Measurements from ENCODE around the gene ZEB1. TPM values are rescaled to one million over a fixed set of nuclear protein-coding genes. Genes with fewer than 3 reads are reported as not detected.
"Not testable (repeated sequence)": the region's sequence is repeated elsewhere in the genome, so short reads cannot be mapped to it uniquely, and the experiment has no call there.

The ZEB1 gene
- total and polyA plus RNA-seq, 3 experiments from 2014 or later, result 34.7 to 38.0 (median 37.3) TPM

DNA sequence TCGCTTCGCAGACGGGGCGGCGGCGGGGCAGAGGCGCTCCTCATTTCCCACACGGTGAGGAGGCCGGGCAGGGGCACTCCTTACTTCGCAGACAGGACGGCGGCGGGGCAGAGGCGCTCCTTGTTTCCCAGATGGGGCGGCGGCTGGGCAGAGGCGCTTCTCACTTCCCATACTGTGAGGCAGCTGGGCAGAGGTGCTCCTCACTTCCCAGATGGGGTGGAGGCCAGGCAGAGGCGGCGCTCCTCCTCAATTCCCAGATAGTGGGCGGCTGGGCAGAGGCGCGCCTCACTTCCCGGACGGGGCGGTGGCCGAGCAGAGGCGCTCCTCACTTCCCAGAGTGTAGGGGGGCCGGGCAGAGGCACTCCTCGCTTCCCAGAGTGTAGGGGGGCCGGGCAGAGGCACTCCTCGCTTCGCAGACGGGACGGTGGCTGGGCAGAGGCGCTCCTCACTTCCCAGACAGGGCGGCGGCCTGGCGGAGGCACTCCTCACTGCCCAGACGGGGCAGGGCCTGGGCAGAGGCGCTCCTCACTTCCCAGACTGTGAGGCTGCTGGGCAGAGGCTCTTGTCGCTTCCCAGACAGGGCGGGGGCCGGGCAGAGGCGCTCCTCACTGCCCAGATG, 43.1 kb downstream of the ZEB1 start:
- H3K27me3 Mint-ChIP-seq, result no peaks in the 10 kb centered on the region
- Histone ChIP-seq H3K27ac (ENCODE audit: low read depth, low read length) (no peak overlapping the region), H3K9me3 (ENCODE audit: low read length) (no peaks in the 10 kb centered on the region), H3K4me1 (ENCODE audit: insufficient read depth, low read length) (peaks cover 7% of the 10 kb centered on the region), H3K4me3 (ENCODE audit: low read length) (no peak overlapping the region), H3K27me3 (ENCODE audit: insufficient read depth, low read length, poor library complexity, severe bottlenecking) (no peaks in the 10 kb centered on the region), H3K36me3 (ENCODE audit: insufficient read depth, low read length) (no peaks in the 10 kb centered on the region)
- POLR2A ChIA-PET, result no interaction called here
- peaks cover 4 to 31% (median 7%) of the 10 kb centered on the region in 3 donors for H3K36me3 Mint-ChIP-seq
- no peak for DNase-seq
- CTCF ChIA-PET, result no interaction called here
- peaks cover 36 to 65% (median 48%) of the 10 kb centered on the region in 3 donors for H3K4me1 Mint-ChIP-seq
- no peak overlapping the region for H3K27ac Mint-ChIP-seq
- no peak overlapping the region for H3K4me3 Mint-ChIP-seq
- peaks cover 0 to 2% (median 0%) of the 10 kb centered on the region in 5 donors for H3K9me3 Mint-ChIP-seq

DNA sequence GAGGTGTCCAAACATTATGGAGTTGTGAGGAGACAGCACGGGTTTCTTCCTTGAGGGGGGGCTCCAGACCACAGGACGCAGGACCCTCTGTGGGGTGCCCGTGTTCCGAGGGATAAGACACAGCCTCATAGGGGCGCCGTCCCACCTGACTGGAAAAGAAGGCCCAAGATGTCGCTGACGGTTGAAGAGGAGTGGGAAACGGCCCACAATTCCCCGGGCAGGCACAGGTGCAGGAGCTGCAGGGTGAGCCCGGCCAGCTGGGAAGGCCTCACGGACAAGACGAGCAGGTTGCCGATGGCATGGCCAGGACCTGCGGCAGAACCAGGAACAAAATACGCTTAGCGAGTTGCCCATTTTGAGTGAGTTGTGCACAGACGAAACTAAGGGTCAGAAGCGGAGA, 44.7 kb downstream of the ZEB1 start:
- H3K4me3 Mint-ChIP-seq, result peak overlapping the region in 1 of 7 donors; percentile 44
- H3K9me3 ChIP-seq (ENCODE audit: low read length); CTCF ChIA-PET; POLR2A ChIA-PET; H3K4me3 ChIP-seq (ENCODE audit: low read length); H3K27ac Mint-ChIP-seq; H3K27me3 ChIP-seq (ENCODE audit: insufficient read depth, low read length, poor library complexity, severe bottlenecking); DNase-seq; H3K4me1 ChIP-seq (ENCODE audit: insufficient read depth, low read length); H3K36me3 ChIP-seq (ENCODE audit: insufficient read depth, low read length); H3K27me3 Mint-ChIP-seq; H3K27ac ChIP-seq (ENCODE audit: low read depth, low read length); H3K9me3 Mint-ChIP-seq: not testable (repeated sequence)
- H3K4me1 Mint-ChIP-seq, result peaks cover 33 to 59% (median 40%) of the 10 kb centered on the region in 3 donors
- H3K36me3 Mint-ChIP-seq, result peaks cover 4 to 28% (median 7%) of the 10 kb centered on the region in 3 donors

DNA sequence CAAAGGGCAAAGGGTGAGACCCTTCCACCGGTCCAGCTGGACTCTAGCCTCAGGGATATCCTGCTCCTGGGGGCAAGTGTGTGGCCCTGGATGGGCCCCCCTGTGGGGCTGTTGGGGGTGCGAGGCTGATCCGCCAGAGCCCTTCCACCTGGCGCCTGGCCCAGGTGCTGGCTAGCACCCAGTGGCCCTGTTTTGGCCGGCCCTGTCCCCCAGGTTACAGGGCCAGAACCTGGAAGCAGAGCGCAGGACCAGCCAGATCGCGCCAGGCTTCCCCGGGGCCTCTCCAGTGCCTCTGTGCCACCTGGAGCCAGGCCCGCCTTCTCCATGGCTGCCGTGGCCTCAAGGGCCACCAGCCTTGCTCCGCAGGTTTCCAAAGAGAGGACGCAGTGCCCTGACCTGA, 45.2 kb downstream of the ZEB1 start:
- POLR2A ChIA-PET; H3K4me1 ChIP-seq (ENCODE audit: insufficient read depth, low read length); H3K4me3 Mint-ChIP-seq; H3K9me3 Mint-ChIP-seq; H3K36me3 ChIP-seq (ENCODE audit: insufficient read depth, low read length); H3K27me3 ChIP-seq (ENCODE audit: insufficient read depth, low read length, poor library complexity, severe bottlenecking); H3K9me3 ChIP-seq (ENCODE audit: low read length); H3K4me3 ChIP-seq (ENCODE audit: low read length); H3K27me3 Mint-ChIP-seq; H3K27ac ChIP-seq (ENCODE audit: low read depth, low read length); CTCF ChIA-PET; DNase-seq: not testable (repeated sequence)
- Mint-ChIP-seq H3K36me3 (peaks cover 4 to 28% (median 7%) of the 10 kb centered on the region in 3 donors), H3K4me1 (peaks cover 30 to 59% (median 40%) of the 10 kb centered on the region in 3 donors), H3K27ac (peak overlapping the region in 1 of 8 donors; percentile 29)

DNA sequence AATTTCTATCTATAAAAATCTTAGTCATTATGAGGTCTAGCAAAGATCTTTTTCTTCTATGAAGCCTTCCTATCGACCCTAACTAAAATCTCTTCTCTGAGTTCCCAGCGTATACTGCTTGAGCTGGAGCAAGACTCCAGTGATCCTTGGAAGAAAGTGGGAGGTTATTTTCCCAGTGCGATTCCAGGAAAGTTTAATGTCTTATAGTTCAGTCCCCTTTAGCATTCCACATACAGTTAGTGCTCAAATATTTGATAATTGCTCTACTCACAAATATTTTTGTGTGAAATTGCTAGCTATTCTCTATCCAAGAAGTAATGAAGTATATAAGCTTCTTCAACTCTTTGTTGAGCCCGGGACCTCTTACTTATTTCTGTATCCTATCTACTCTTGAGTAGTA, 47.7 kb downstream of the ZEB1 start:
- DNase-seq, result no peak
- no peak overlapping the region for H3K4me3 Mint-ChIP-seq
- H3K4me1 Mint-ChIP-seq, result peaks cover 44 to 74% (median 54%) of the 10 kb centered on the region in 3 donors
- Histone ChIP-seq H3K27me3 (ENCODE audit: insufficient read depth, low read length, poor library complexity, severe bottlenecking) (no peaks in the 10 kb centered on the region), H3K4me1 (ENCODE audit: insufficient read depth, low read length) (peaks cover 7% of the 10 kb centered on the region), H3K36me3 (ENCODE audit: insufficient read depth, low read length) (no peaks in the 10 kb centered on the region), H3K4me3 (ENCODE audit: low read length) (no peak overlapping the region), H3K27ac (ENCODE audit: low read depth, low read length) (no peak overlapping the region), H3K9me3 (ENCODE audit: low read length) (no peaks in the 10 kb centered on the region)
- ChIA-PET CTCF (no interaction called here), POLR2A (no interaction called here)
- no peak overlapping the region for H3K27ac Mint-ChIP-seq
- H3K36me3 Mint-ChIP-seq, result peaks cover 4 to 24% (median 7%) of the 10 kb centered on the region in 3 donors
- peaks cover 0 to 2% (median 0%) of the 10 kb centered on the region in 5 donors for H3K9me3 Mint-ChIP-seq
- no peaks in the 10 kb centered on the region for H3K27me3 Mint-ChIP-seq

DNA sequence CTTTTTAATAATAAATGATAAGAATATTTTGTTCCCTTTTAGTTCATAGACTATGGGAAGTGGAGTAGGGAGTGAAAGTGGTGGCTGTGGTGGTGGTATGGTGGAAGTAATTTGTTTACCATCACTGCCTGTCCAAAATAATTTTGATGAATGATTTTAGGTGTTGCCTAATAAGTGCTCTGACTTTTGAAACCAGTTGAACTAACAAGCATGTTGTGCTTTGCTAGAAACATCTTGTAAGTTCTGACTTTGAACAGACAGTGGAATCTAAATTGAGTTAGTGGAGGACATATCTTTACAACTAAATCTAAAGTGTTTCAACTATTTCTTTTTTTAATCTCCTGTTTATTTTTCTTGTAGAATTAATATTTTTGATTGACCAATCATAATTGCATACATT, 49.7 kb downstream of the ZEB1 start:
- no peaks in the 10 kb centered on the region for H3K36me3 ChIP-seq (ENCODE audit: insufficient read depth, low read length)
- Mint-ChIP-seq H3K27ac (no peak overlapping the region), H3K4me1 (peaks cover 51 to 83% (median 70%) of the 10 kb centered on the region in 3 donors), H3K4me3 (no peak overlapping the region), H3K36me3 (peaks cover under 1 to 14% (median 2%) of the 10 kb centered on the region in 3 donors), H3K9me3 (no peaks in the 10 kb centered on the region), H3K27me3 (no peaks in the 10 kb centered on the region)
- H3K27me3 ChIP-seq (ENCODE audit: insufficient read depth, low read length, poor library complexity, severe bottlenecking), result no peaks in the 10 kb centered on the region
- H3K9me3 ChIP-seq (ENCODE audit: low read length), result no peaks in the 10 kb centered on the region
- H3K4me1 ChIP-seq (ENCODE audit: insufficient read depth, low read length), result peaks cover 7% of the 10 kb centered on the region
- ChIA-PET POLR2A (no interaction called here), CTCF (no interaction called here)
- DNase-seq, result no peak
- H3K27ac ChIP-seq (ENCODE audit: low read depth, low read length), result no peak overlapping the region
- H3K4me3 ChIP-seq (ENCODE audit: low read length), result no peak overlapping the region

DNA sequence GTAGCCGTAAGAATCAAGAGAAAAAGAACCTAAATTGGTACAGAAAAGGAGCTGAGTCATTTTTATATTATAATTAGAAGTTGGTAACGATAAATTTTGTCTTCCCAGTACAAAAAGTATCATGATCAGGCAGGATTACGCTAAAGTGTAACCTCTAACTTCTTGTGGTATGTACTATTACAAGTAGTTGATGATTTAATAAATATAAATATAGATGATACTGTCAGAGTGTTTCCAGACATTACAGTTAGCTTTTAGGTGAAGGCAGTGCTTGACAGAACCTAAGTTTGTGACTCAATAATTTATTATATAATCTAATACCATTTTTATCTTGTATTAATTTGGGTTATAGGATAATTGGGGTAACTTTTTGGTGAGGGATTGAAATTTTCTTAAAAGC, 53.4 kb downstream of the ZEB1 start:
- H3K4me1 Mint-ChIP-seq, result peaks cover 49 to 67% (median 64%) of the 10 kb centered on the region in 3 donors
- DNase-seq, result no peak
- H3K27ac Mint-ChIP-seq, result no peak overlapping the region
- H3K9me3 Mint-ChIP-seq, result no peaks in the 10 kb centered on the region
- no peak overlapping the region for H3K27ac ChIP-seq (ENCODE audit: low read depth, low read length)
- H3K4me3 ChIP-seq (ENCODE audit: low read length), result no peak overlapping the region
- H3K27me3 ChIP-seq (ENCODE audit: insufficient read depth, low read length, poor library complexity, severe bottlenecking), result no peaks in the 10 kb centered on the region
- CTCF ChIA-PET, result no interaction called here
- no peaks in the 10 kb centered on the region for H3K36me3 ChIP-seq (ENCODE audit: insufficient read depth, low read length)
- no peak overlapping the region for H3K4me3 Mint-ChIP-seq
- no peaks in the 10 kb centered on the region for H3K9me3 ChIP-seq (ENCODE audit: low read length)
- peaks cover 7% of the 10 kb centered on the region for H3K4me1 ChIP-seq (ENCODE audit: insufficient read depth, low read length)
- no peaks in the 10 kb centered on the region for H3K27me3 Mint-ChIP-seq
- peaks cover 0 to 3% (median 0%) of the 10 kb centered on the region in 3 donors for H3K36me3 Mint-ChIP-seq
- POLR2A ChIA-PET, result no interaction called here

DNA sequence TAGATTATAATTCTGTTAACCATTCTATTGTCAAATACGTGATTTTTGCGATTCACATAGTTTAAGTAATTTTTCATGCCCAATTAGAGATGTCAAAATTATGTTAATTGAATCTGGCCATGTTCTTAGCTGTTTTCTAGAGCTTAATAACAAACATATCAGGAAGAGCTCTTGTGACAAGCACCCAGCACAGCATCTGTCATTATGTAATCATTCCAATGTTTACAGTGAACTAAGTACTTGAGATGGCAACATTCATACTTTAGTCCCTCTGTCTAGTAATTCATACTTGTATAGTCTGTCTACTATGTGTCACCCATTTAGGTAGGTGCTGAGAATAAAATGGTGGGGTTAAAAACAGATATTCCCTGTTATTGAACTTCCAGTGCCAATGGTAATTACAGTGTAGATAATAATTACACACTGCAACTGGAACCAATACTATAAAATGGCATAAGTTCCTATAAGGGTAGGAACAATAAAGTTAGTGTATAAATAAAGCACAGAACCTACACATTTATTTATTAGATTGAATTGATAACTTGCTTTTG, 55.2 kb downstream of the ZEB1 start:
- CTCF ChIA-PET, result interaction anchor here (0.6 to 1.0 kb wide), 2 partner anchors 142 to 622 kb away, joined by 3 to 5 read pairs; no protein-coding TSS in a partner anchor
- H3K27ac ChIP-seq (ENCODE audit: low read depth, low read length), result no peak overlapping the region
- peaks cover 43 to 69% (median 66%) of the 10 kb centered on the region in 3 donors for H3K4me1 Mint-ChIP-seq
- no peak overlapping the region for H3K4me3 ChIP-seq (ENCODE audit: low read length)
- no peak for DNase-seq
- peaks cover 7% of the 10 kb centered on the region for H3K4me1 ChIP-seq (ENCODE audit: insufficient read depth, low read length)
- no peak overlapping the region for H3K4me3 Mint-ChIP-seq
- H3K27me3 Mint-ChIP-seq, result no peaks in the 10 kb centered on the region
- peaks cover 0 to 3% (median 0%) of the 10 kb centered on the region in 3 donors for H3K36me3 Mint-ChIP-seq
- H3K9me3 Mint-ChIP-seq, result no peaks in the 10 kb centered on the region
- POLR2A ChIA-PET, result no interaction called here
- no peaks in the 10 kb centered on the region for H3K9me3 ChIP-seq (ENCODE audit: low read length)
- H3K36me3 ChIP-seq (ENCODE audit: insufficient read depth, low read length), result no peaks in the 10 kb centered on the region
- H3K27ac Mint-ChIP-seq, result no peak overlapping the region
- no peaks in the 10 kb centered on the region for H3K27me3 ChIP-seq (ENCODE audit: insufficient read depth, low read length, poor library complexity, severe bottlenecking)

DNA sequence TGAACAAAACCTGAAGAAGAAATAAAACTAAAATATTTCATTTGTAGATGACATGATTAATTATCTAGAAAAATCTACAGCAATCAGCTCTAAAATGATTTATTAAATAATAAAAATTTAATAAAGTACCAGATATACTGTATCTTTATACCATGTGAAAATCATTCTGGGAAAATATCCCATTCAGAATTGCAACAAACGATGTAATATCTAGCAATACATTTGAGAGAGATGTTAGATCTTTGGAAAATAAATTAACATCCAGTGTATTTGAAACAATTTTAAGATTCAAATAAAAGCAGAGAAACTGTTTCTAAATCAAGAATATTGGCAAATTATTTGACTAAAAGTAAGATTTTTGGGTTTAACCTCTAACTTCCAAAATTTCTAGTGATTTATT, 62.2 kb downstream of the ZEB1 start:
- H3K27ac Mint-ChIP-seq, result no peak overlapping the region
- CTCF ChIA-PET, result no interaction called here
- peaks cover 24 to 53% (median 44%) of the 10 kb centered on the region in 3 donors for H3K4me1 Mint-ChIP-seq
- H3K9me3 Mint-ChIP-seq, result no peaks in the 10 kb centered on the region
- H3K27me3 ChIP-seq (ENCODE audit: insufficient read depth, low read length, poor library complexity, severe bottlenecking), result no peaks in the 10 kb centered on the region
- H3K27me3 Mint-ChIP-seq, result no peaks in the 10 kb centered on the region
- no peaks in the 10 kb centered on the region for H3K4me1 ChIP-seq (ENCODE audit: insufficient read depth, low read length)
- no peak overlapping the region for H3K4me3 Mint-ChIP-seq
- DNase-seq, result no peak
- no peaks in the 10 kb centered on the region for H3K9me3 ChIP-seq (ENCODE audit: low read length)
- H3K36me3 ChIP-seq (ENCODE audit: insufficient read depth, low read length), result no peaks in the 10 kb centered on the region
- H3K27ac ChIP-seq (ENCODE audit: low read depth, low read length), result no peak overlapping the region
- H3K36me3 Mint-ChIP-seq, result peaks cover 0 to 3% (median 1%) of the 10 kb centered on the region in 3 donors
- POLR2A ChIA-PET, result no interaction called here
- no peak overlapping the region for H3K4me3 ChIP-seq (ENCODE audit: low read length)

Data from CD8-positive, alpha-beta memory T cell (primary cell).